DMS79 (cell line): Measurements from ENCODE around the gene UMAD1.

Experiments used
- DNase-seq: peaks from one replicate; lab custom pipeline; 2025; lab: John Stamatoyannopoulos, UW

Gene UMAD1

DNA sequence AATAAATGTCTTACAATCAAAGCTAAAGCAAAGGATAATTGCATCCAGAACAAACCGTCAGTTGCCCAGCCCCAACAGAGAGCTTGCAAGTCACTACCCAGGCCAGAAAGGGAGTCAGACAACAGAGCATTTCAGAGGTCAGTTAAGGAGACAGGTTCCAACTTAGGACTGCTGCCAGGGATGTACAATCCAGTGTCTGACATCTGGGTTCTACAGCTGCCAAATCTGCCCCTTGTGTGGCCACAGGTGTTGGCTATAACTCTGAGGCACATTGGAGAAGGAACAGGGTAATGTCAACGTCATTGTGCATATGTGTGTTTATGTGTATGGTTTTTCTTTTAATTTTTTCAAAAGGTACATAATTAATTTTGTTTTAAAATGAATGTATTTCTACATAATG lies 242.8 kb downstream of the UMAD1 start:
- no peak for DNase-seq

DNA sequence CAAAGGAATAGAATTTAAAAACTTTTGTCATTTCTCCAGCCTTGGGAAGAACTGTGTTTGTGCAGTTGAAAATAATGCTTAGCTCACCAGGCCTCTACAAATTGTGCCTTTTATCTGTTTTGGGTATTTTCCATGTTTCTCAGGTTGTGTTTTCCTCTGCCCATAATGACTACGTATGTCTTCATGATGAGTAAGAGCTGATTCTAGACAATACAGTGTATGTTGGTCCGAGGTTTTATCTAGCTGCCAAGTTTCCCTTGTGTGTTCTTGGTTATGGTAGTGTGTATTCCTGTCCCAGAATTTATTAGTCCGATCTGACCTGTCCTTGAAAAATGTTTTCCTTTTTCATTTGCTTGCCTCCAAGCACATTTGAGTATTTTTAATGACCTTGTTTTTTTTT lies 244.3 kb downstream of the UMAD1 start:
- no peak for DNase-seq

DNA sequence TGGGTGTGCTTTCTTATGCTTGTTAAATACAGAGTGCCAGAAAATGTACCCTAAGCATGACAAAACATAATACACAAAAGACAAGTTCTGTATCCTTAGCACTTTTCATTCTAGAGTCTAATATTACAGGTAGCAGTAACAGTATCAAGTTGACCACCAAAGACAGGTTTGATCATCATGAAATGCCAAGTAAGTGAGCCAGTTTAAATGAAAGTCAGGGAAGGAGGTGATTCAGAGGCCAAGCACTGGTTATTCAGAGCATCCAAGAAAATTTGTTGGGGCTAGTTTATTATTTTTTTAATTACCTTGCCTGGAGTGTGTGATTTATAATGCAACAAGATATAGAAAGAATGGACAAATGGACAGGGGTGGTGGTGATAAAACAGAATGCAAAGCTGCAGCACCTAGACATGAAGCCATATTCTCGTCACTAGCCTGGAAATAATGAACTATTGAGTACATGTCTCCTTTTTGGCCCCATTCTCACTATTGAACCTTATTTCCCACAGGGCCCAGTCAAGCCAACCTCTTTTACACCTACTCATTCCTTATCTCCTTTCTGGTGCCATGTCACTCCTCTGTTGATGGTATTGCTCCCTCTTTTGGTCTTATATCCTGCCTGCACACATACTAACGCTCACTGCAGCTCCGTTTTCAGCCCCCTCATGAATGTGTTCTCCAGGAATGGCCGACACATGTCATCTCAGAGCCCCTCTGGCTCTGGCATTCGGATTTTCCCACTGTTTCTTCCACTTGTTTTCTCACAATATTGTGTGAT lies 249.4 kb downstream of the UMAD1 start:
- no peak for DNase-seq

DNA sequence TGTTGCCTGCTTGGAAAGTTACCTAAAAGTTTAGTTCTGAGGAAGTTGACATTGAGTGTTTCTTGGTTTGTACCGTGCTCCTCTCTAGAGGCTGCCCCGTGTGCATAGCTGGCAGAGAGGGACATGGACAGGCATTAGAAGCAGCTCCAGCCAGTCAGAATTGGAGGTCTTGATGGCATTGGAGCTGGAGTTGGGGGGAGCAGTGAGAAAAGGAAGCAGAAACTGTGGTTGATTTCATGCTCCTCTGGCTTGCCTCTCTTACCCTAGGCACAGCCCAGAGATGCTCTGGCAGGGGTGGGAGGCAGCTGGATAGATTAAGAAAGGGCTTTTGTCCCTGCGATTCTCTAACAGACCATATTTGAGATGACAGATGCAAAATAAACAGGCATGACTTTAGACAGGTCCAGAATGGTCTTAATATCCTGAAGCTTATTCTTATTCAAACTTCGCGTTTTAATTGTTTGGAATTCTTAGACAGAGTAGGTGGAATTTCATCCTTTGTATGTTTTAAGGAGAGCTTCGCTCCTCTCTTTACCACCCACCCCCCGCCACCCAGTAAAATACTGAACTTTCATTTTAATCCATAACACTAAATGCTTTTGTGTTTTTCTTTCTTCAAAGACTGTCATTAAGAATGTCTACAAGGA lies 254.6 kb downstream of the UMAD1 start:
- DNase-seq: no peak

DNA sequence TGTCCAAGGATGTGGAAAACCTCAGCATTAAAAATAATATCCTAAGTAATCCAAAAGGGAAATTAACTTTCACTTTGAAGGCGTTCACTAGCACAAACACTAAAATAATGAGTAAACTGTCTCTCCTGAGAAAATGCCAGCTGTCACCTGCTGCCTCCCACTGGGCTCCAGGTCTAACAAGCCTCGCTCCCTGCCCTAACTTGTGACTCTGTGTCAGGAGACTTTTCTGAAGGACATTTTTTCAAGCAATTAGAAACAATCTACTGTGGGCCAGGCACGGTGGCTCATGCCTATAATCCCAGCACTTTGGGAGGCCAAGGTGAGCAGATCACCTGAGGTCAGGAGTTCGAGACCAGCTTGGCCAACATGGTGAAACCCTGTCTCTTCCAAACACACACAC lies 255.2 kb downstream of the UMAD1 start:
- DNase-seq: no peak

DNA sequence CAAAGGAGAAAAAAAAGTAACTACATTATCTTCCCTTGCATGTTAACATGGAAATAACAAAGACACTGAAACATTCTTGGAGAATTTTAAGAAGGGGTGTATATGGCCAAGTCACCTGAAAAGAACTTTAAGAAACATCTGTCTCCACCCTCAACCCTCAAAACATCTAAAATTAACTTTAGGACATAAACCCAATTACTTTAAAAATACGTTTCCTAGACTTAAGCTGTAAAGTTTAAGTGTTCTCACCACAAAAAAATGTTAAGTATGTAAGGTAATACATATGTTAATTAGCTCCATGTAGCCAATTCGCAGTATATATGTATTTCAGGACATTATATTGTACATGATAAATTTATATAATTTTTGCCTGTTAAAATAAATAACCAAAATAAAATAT lies 257.0 kb downstream of the UMAD1 start:
- no peak for DNase-seq

DNA sequence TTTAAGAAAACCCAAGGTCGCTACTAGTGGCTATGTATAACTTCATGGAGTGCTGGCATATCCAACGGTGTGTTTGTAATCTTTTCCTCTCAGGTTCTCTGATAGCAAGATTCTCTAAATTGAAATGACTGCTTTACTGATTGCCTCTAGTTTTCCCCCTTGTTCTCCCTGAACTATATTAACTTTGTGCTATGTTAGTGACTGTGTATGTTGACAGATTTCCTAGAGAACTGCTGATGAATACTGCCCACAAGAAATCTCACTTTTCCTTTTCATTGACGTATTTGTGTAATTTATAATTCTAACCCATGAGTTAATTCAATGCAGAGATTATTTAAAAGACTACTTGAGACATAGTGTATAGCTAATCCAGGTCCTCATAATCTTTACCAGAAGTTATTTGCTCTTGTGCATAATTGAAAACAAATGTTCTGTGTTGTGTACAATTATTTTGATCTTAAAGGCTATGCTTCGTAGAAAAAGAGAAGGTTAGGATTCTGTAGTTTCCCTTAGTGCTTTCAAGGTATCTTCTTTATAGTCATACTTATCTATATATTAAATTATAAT lies 257.5 kb downstream of the UMAD1 start:
- DNase-seq: no peak

DNA sequence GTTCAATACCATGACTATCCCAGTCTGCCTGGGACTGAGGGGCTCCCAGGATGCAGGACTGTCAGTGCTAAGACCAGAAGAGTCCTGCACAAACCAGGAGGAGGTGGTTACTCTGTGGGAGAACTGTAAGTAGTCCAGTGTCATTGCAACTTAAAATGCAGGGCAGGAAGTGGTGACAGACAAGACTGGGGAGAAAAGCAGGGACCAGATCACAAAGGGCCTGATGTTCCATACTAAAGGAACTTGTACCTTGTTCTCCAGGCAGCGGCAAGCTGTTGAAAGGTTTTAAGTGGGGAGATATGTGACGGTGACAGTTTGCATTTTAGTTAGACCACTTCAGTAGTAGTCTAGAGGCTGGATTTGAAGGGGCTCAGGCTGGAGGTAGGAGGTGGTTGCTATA lies 262.3 kb downstream of the UMAD1 start:
- DNase-seq: no peak

DNA sequence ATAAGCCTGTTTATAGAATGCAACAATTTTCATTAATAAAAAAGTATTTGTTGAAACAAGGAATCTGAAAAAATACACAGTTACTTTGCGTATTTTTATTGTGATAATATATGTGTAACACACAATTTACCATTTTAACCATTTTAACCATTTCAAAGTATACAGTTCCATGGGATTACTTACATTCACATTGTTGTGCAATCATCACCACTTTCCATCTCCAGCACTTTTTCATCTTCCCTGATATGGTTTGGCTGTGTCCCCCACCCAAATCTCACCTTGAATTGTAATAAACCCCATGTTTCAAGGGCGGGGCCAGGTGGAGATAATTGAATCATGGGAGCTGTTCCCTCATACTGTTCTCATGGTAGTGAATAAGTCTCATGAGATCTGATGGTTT lies 266.8 kb downstream of the UMAD1 start:
- DNase-seq: no peak

DNA sequence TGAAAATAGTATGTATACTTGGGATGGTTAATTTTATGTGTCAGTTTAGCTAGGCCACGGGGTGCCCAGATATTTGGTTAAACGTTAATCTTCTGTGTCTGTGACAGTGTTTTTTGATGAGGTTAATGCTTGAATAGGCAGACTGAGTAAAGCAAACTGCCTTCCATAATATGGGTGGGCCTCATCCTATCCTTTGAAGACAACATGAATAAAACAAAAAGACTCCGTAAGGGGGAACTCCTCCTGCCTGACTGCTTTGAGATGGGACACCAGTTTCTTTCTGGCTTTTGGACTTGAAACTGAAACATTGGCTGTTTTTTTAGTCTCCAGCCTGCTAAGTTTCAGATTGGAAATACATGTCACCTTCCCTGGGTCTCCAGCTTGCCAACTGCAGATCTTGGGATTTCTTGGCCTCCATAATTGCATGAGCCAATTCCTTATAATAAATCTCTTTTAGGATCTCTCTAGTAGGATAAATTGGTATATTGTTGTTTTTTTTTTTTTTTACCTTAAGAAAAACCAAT lies 268.1 kb downstream of the UMAD1 start:
- DNase-seq: no peak

DNA sequence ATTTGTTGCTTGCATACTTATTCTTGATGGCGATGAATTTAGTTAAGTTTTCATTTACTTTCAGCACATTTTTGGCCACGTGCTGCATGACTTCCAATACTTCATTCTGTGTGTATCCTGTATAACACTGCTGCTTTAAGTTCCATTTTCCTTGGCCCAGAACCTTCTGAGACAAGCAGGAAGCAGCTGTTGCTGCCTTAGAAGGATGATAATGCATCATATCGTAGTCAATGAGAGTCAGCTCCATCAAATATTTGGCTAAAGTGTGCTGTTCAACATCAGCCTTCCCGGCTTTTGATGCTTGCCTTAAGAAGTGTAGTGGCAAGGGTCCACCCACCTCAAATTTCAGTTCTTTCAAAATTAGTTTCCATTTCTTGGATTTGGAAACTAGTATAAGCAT lies 268.8 kb downstream of the UMAD1 start:
- no peak for DNase-seq

DNA sequence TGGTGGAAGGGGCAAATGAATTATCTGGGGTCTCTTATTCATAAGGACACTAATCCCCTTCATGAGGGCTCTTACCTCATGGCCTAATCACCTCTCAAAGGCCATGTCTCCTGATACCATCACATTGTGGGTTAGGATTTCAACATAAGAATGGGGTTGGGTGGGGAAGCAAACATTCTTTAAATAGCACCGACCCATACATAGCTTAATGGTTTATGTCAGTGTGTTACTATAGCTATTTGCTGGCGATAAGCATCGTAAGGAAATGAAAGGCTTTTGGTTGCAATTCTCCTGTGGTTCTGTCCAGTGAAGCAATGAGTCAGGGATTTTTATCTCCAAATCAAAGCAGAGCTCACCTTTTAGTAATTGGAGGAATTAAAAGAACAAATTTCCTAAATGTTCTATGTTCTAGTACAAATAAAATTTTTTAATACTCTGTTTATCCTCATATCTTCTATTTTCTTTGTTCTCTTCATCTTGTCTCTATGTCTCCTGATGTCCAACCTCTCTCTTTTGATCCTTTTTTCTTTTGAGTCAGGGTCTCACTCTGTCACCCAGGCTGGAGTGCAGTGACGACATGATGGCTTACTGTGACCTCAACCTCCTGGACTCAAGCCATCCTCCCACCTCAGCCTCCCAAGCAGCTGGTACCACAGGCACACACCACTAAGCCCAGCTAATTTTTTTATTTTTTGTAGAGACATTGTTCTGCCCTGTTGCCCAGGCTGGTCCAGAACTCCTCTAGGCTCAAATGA lies 271.0 kb downstream of the UMAD1 start:
- no peak for DNase-seq

DNA sequence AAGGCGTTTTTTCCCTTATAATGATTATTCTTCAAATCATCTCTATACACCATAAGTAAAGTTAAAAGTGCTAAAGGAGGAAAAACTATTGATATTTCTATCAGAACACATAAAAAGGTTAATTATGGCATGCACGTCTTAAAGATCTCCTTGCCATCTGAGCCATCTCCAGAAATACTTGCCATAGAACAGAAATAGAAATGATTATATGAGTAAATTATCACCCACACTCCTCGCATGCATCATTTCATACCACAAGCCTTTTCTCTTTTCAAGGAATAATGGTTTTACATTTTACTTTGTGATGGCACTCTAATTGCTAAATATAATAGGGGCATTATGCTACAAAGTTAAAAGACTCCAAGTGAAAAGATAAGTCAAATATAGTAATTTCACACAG lies 272.4 kb downstream of the UMAD1 start:
- no peak for DNase-seq

DNA sequence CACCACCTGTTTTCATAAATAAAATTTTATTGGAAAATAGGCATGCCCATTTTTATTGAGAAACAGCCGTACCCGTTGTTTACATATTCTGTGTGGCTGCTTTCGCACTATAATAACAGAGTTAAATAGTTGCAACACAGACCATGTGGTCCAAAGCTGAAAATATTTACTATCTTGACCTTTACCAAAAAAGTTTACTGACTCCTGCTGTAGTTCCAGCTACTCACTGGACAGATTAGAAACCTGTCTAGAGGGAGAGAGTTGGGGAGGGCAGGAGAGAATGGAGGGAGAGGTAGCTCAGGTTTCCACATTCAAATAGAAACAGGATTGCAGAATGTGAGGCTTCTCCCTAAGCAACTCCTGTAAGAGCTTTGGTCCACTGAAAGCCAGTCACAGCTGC lies 273.0 kb downstream of the UMAD1 start:
- no peak for DNase-seq

DNA sequence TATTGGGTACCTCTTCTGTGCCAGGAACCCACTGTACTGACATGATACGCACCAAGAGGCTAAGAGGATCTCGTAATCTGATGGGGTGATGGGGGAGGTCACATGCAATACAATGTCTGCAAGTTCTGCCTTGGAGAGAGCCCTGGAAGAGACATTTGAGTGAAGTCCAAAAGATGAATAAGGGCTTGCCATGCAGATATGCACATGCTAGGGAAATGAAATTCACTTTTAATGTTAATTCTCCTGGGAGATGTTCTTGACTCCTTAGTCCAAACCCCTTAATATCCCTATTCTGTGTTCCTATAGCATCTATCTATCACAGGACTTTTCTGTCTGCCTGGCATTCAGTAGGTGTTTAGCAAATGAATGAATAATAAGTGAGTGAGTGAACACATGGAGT lies 274.0 kb downstream of the UMAD1 start:
- no peak for DNase-seq

DNA sequence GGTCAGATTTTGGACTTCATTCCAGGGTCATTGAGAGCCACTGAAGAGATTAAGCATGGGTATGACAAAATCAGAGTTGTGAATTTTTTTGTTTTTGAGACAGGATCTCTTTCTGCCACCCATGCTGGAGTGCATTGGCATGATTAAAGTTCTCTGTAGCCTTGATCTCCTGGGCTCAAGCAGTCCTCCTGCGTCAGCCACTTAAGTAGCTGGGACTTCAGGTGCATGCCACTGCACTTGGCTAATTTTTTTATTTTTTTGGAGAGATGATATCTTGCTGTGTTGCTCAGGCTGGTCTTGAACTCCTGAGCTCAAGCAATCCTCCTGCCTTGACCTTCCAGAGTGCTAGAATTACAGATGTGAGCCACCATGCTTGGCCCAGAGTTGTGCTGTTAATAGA lies 275.5 kb downstream of the UMAD1 start:
- no peak for DNase-seq

DNA sequence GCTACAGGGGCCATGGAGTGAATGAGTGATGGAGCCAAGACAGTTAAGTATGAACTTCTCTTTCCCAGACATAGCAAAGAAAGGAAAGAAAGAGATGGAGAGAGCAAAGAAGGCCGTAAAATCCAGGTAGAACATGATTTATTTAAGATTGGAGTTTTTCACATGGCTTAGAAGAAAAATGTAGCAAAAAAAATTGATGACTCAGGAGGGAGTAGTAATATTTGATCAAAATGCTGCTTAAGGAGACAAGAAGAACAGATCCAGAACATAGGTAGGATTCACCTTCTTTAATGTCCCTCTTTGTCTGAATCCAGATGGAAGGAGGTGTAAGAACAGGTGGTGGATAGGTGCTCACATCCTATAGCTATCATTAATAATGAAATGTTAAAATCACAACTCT lies 277.0 kb downstream of the UMAD1 start:
- no peak for DNase-seq

DNA sequence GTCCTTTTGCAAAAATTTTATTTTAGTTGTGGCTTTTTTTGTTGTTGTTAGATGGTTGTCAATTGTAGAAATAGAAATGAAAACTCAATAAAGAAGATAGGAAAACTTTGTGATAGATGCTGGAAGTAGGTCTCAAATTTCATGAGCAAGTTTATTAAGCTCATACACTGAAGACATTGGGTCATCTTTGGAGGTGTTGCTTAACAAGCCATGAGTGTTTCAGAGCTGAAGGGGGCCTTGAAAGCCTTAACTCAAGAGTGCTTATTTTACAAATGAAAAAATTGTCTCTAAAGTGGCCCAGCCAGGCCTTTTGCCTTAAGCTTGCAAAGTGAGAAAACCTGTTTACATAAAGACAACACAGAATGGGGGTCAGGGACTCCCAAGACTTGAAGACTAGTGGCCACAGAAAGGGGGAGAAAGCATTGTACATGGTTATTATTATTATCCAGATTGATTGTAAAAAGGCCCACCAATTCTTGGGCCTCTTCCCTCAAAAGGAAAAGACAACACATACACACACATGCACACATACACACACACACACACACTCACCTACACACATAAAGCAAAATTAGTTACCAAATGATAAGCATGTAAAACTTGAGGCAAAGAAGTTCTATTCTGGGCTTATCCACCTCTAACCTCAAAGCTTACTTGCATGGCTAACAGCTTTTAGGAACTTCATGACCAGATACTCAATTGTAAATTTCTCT lies 278.3 kb downstream of the UMAD1 start:
- no peak for DNase-seq

DNA sequence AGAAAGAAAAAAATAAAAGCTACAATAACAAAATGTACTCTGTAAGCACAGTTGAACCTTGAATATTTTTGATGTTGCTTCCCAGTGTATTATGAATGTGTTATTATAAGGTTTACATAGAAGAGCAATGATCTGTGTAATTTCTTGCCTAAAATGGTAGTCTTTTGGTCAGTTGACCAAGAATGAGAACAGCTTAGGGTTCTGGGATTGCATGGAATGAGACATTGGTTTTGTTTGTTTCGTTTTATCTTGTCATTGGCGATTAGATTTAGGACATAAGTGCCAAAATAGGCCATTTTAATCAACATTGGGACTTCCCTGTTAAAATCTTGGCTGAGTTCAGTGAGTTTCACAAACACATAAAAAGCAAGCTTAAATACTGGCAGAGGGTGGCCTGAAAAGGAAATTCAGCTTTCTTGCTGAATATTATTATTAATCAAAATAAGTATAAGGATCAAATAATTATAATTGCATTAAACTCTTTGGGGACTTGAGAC lies 278.9 kb downstream of the UMAD1 start:
- no peak for DNase-seq

DNA sequence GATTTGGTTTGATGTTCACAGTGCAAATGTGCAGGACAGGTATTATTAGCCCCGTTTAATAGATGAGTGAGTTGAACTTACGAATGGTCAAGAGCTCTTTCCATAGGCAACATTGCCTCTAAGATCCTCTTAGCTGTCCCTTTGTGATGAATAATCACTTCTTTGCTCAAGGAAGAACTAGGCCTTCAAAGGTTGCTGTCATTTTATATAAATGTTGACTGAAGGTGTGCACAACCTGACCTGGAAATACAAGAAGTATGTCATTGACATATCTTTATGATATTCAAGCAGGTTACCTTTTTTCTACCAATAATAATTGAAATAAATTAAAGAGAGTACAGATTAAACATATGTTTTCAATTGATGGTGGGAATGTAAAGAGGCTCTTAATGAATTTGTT lies 279.5 kb downstream of the UMAD1 start:
- DNase-seq: no peak

DNA sequence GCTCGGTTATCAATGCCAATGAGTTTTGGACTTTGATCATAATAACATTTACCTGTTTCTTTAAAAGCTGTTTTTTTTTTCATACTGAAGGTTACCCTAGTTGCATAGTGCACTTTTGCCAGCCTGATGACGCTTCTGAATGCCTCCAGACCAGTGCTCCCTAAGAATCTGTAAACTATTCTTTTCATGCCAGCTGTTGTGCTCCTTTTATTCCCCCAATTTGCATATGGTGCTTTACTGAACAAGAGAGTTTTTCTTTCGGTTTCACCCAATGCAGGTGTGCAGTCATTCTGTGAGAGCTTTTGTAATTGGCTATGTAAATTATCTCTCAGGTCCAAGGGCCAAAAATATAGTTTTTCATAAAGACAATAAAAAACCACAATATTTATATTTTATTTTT lies 279.9 kb downstream of the UMAD1 start:
- DNase-seq: no peak

DNA sequence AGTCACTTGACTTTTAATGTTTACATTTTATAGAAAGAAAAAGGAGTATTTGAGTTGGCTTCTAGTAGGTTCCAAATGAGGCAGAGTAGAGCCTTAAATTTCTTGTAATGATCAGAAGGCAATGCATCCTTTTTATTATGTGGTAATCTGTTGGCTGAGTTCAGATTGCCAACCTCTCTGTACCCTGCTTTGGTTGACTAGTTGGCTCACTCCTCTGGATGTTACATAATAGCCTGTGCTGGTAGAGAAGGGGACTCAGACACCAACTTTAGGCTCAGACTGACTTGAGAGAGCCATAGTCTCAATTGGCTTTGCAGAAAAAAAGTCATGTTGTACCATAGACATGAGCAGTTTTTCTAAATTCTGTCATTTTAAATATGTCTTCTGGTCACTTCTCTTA lies 281.3 kb downstream of the UMAD1 start:
- no peak for DNase-seq
